B cell (primary cell): Measurements from ENCODE around the gene ANKS1B.

ENCODE experiments used
- EZH2 ChIP-seq: IDR thresholded peaks from 2 replicates; pipeline ENCODE4 v1.6.1; 2012; ENCODE audit warnings: borderline replicate concordance, low read depth, mild to moderate bottlenecking, moderate library complexity, low read length; ENCODE audit not compliant: insufficient read depth, poor library complexity, severe bottlenecking
- TF ChIP-seq, protein P1 (sequence below): fragments of 200-600 bp; IDR thresholded peaks from one replicate; pipeline ENCODE4 v1.8.0; 2022; ENCODE audit warnings: antibody characterized with exemption, mild to moderate bottlenecking

DNA sequence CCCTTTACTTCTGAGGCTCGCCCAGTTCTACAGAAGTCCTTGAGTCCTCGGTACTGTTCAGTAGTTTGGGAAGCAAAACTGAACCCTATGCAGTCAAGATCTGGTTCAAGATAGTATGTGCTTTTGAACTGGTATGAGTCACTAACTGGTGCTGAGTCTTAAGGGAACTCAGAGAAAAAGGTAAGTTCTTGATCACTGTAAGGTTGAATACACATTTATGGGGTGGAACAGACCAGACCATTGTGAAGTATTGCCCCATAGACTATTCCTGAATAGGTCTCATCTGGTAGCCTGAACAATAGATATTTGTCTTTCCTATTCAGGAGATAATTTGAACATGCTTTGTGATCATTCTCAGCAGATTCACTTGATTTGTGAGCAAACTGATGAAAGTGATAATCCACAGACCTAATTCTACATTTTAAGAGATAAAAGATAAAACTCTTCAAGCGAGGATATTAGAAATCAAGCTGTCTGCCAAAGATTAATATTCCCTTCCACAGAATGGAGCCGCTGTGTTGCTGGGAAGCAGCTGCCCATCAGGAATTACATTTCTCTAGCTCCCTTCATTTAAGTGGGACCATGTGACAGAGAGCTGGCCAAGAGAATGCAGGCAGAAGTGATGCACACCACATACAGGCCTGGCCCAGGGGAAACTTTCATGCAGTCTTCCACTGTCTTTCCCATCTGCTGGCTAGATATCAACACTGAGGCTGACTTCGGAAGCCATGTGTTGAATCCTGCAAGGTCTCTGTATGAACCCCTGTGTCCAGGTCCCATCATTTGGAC is 707.0 kb downstream of the ANKS1B start:
- TF ChIP-seq, protein P1, sequence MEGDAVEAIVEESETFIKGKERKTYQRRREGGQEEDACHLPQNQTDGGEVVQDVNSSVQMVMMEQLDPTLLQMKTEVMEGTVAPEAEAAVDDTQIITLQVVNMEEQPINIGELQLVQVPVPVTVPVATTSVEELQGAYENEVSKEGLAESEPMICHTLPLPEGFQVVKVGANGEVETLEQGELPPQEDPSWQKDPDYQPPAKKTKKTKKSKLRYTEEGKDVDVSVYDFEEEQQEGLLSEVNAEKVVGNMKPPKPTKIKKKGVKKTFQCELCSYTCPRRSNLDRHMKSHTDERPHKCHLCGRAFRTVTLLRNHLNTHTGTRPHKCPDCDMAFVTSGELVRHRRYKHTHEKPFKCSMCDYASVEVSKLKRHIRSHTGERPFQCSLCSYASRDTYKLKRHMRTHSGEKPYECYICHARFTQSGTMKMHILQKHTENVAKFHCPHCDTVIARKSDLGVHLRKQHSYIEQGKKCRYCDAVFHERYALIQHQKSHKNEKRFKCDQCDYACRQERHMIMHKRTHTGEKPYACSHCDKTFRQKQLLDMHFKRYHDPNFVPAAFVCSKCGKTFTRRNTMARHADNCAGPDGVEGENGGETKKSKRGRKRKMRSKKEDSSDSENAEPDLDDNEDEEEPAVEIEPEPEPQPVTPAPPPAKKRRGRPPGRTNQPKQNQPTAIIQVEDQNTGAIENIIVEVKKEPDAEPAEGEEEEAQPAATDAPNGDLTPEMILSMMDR: no peak
- no peak for TF ChIP-seq EZH2
